Activated CD4-positive, alpha-beta T cell treated with anti-CD3 and anti-CD28 coated beads, Interleukin-2, amount 10 ng/mL, durations not matched to agents 24 days and 14 days (primary cell): Measurements from ENCODE around the gene HNRNPR. TPM values are rescaled to one million over a fixed set of nuclear protein-coding genes. Genes with fewer than 3 reads are reported as not detected.
"Not testable (repeated sequence)": the region's sequence is repeated elsewhere in the genome, so short reads cannot be mapped to it uniquely, and the experiment has no call there.

ENCODE experiments used
- DNase-seq: peaks from one replicate; pipeline ENCODE4 v3.0.0; 2022
- H3K27ac Mint-ChIP-seq: one replicate; pipeline ENCODE4 v1.8.0; 2022; ENCODE audit warnings: mild to moderate bottlenecking, mixed read lengths
- H3K27me3 Mint-ChIP-seq: one replicate; pipeline ENCODE4 v1.8.0; 2022; ENCODE audit warnings: mixed read lengths
- H3K36me3 Mint-ChIP-seq: one replicate; pipeline ENCODE4 v1.8.0; 2022; ENCODE audit warnings: low read depth, mild to moderate bottlenecking, mixed read lengths
- H3K4me1 Mint-ChIP-seq: one replicate; pipeline ENCODE4 v1.8.0; 2021; ENCODE audit warnings: mixed read lengths
- H3K4me3 Mint-ChIP-seq: one replicate; pipeline ENCODE4 v1.8.0; 2022; ENCODE audit warnings: mild to moderate bottlenecking, moderate library complexity, mixed read lengths
- H3K9me3 Mint-ChIP-seq: one replicate; pipeline ENCODE4 v1.8.0; 2021; ENCODE audit warnings: mixed read lengths
- intact Hi-C: fragments of 100-400 bp; cut with micrococcal nuclease; formaldehyde crosslinking; loops from one replicate; pipeline ENCODE4 v1.15.1; 2023
- total RNA-seq: library from RNA; stranded (reverse); gene quantifications from 2 replicates; pipeline ENCODE4 v1.2.3, GENCODE V29; 2022

The HNRNPR gene
- total RNA-seq, 1 donor from 2014 or later, result 235 TPM

GRCh38 chr1:23374079-23374735 is 30.1 kb upstream of the HNRNPR start:
- peaks cover 16% of the 10 kb centered on the region for H3K4me1 Mint-ChIP-seq
- H3K9me3 Mint-ChIP-seq, H3K36me3 Mint-ChIP-seq, DNase-seq, intact Hi-C loops, H3K27me3 Mint-ChIP-seq, H3K27ac Mint-ChIP-seq, H3K4me3 Mint-ChIP-seq: not testable (repeated sequence)

DNA sequence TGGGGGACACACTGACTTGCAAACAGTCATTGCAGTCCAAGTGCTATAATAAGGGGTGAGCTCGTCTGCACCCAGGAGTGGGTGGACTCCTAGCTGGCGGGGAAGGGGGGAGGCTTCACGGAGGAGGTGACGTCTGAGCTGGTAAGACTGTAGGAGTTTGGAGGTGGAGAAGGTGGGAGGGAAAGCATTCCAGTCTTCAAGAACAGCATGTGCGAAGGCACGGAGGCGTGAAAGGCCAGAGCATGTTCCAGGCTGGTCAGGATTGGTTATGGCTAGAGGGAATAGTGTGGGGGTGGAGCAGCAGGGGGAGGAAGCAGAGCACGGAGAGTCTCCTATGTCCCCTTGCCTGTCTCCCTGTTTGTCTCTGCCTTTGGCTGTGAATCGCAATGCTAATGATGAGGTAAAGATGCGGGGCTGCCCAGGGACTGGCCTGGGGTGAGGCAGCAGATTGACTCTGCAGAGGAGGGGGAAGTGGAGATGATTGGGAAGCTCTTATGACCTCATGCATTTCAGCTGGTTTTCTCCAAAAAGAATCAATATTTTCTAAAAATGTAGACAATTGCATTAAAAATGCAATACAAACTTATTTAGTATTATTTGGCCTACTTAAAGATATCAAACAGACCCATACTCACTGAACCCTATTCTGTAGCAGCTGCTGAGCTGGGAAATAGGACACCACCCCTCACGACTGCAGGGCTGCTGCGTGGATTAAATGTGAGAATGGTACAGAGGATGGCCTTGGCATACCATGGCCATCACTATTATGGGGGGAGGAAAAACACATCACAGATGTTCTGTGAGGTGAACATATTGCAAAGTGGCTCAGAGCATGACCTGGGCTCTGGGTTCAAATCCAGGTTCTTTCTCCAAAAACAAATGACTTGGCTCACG is 28.1 kb upstream of the HNRNPR start:
- Mint-ChIP-seq H3K27ac (no peak overlapping the region), H3K27me3 (no peaks in the 10 kb centered on the region), H3K36me3 (peaks cover 5% of the 10 kb centered on the region), H3K4me3 (no peak overlapping the region), H3K9me3 (no peaks in the 10 kb centered on the region), H3K4me1 (peaks cover 26% of the 10 kb centered on the region)
- intact Hi-C loops, result no loop called here
- DNase-seq, result no peak

DNA sequence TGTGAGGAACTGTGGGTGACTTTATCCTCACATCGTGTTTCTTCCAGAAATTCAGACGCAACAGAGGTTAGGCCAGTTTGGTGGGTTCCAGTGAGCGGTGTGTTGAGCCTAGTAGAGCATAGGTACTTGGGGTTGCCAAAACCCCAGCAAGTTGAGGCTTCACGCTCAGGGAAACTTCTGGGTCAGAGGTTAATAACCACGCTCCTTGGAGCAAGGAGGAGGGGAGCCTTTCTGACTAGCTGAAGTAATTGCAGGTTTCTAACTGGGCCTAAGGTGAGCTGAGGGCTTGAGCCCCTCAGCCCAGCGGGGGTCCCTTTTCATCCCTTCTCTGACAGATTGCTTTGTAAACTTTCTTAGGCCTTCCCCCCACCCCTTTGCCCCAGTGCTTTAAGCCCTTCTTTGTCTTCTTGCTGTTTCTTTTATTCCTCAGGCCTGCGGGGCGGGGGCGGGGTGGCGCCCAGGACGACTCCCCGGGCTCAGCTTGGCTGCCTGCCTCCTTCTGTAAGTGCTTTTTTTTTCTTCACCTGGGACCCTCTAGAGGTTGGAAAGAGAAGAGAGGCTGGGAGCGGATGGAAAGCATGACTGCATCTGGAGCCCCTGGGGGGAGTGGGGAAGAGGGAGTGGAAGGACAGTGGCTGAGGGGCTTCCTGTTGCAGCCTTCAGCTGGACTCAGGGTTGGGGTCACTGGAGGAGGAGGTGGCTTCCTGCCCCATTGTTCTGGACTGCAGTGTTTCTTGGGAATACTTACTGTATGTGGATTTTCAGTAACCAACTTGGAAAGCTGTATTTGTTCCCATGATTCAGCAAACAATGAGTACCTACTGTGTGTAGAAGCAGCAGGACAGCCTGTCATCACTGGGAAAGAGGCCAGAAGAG is 26.9 kb upstream of the HNRNPR start:
- H3K27me3 Mint-ChIP-seq, result no peaks in the 10 kb centered on the region
- peak overlapping the region; percentile 64 for H3K27ac Mint-ChIP-seq
- H3K9me3 Mint-ChIP-seq, result peaks cover 6% of the 10 kb centered on the region
- intact Hi-C loops, result no loop called here
- peak overlapping the region; percentile 94 for H3K4me3 Mint-ChIP-seq
- no peak for DNase-seq
- H3K36me3 Mint-ChIP-seq, result peaks cover 16% of the 10 kb centered on the region
- H3K4me1 Mint-ChIP-seq, result peaks cover 33% of the 10 kb centered on the region

GRCh38 chr1:23370330-23370708 is 26.2 kb upstream of the HNRNPR start:
- H3K4me1 Mint-ChIP-seq, result peaks cover 33% of the 10 kb centered on the region
- peaks cover 7% of the 10 kb centered on the region for H3K9me3 Mint-ChIP-seq
- peaks cover 20% of the 10 kb centered on the region for H3K36me3 Mint-ChIP-seq
- DNase-seq, result no peak
- H3K4me3 Mint-ChIP-seq, result peak overlapping the region; percentile 94
- H3K27ac Mint-ChIP-seq, result peak overlapping the region; percentile 32
- H3K27me3 Mint-ChIP-seq, result no peaks in the 10 kb centered on the region
- intact Hi-C loops, result no loop called here

GRCh38 chr1:23369335-23370013 is 25.4 kb upstream of the HNRNPR start, which contains the start of gene ZNF436:
ZNF436 (minus strand) TSS chr1:23369836; CDS start chr1:23368005, 1,831 bp downstream.
- H3K4me3 Mint-ChIP-seq, result peak within 1 kb of the TSS; percentile 94
- H3K27me3 Mint-ChIP-seq, result no peaks in the 10 kb centered on the region
- peaks cover 25% of the 10 kb centered on the region for H3K36me3 Mint-ChIP-seq
- peak within 1 kb of the TSS; percentile 99 for H3K27ac Mint-ChIP-seq
- DNase-seq, result peak; percentile 76
- peaks cover 7% of the 10 kb centered on the region for H3K9me3 Mint-ChIP-seq
- peaks cover 33% of the 10 kb centered on the region for H3K4me1 Mint-ChIP-seq
- intact Hi-C loops, result loop anchor here (1.0 to 10.0 kb wide), 5 partner anchors 25 to 1273 kb away; partner anchors contain the start of genes E2F2, HNRNPR, RPL11 and SRRM1

DNA sequence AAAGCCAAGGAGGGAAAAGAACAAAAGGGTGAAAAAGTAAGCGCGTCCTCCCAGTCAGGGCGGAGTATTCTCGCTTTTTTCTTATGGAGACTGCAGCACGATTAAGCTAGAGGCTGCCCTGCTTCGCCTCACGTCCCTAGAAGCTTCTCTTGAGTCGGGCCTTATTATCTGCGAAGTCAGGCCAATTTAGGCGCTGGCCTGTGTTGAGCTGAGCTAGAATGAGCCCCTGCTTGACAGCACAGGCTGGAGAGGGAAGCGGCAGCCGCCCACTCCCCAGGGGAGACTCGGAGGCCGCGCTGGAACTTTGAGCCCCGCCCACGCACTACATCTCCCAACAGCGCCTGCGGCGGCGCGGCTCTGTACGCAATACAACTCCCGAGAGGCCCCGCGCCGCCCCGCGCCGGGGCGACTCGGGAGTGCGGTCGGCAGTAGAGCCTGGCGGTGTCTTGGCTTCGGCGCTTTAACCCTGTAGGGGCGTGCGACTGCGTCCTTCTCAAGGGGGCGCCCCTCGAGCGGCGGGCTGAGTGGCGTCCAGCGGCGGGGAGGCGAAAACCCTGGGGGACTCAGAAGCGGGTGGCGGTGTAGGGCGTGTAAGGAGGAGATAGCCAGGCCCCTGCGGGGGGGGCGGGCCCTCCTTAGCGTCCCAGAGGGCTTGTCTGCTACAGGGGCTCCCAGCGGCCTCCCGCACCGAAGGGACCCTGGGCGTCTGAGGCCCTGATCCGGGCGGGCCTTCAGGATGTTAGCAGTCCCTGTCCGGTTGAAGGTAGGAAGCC is 24.7 kb upstream of the HNRNPR start:
- intact Hi-C loops, result loop anchor here (1.0 to 10.0 kb wide), 5 partner anchors 24 to 1274 kb away; partner anchors contain the start of genes E2F2, HNRNPR, RPL11 and SRRM1
- Mint-ChIP-seq H3K36me3 (peaks cover 30% of the 10 kb centered on the region), H3K27me3 (no peaks in the 10 kb centered on the region), H3K27ac (peak overlapping the region; percentile 99), H3K9me3 (peaks cover 7% of the 10 kb centered on the region), H3K4me3 (peak overlapping the region; percentile 94), H3K4me1 (peaks cover 33% of the 10 kb centered on the region)
- DNase-seq, result peak; percentile 97

DNA sequence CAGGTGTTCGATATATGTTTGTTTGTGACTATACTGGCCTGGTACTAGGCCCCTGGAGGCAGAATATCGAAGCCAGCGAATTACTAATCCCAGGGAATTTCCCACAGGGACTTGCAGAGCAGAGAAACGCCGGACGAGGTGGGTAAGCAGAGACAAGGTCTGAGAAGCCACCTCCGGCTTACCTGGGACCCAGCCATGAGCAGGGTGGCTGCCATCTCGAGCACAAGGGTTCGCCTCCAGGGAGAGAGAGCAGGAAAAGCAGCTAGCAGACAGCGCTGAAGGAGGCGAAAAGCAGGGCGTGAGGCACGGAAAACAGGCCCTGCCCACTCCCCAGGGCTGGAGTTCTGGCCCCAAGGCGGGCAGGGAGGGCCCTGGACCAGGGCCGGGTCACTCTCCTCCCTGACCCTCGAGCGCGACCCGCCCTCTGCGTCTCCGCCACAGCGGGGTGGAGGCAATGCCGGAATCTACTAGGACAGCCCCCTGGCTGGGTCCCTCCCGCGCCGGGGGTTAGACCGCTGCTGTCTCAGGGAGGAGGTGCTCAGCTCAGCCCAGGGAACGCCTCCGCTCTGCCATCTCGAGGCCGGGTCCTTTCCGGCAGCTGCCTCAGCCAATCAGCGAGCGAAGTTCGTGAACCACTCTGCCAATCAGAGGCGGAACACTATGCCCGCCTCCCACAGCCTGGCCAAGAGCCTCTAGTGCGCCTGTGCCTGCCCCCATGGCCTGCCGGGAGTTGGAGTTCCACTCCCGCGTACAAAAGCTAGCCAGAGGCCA is 23.9 kb upstream of the HNRNPR start:
- H3K36me3 Mint-ChIP-seq, result peaks cover 37% of the 10 kb centered on the region
- H3K27me3 Mint-ChIP-seq, result no peaks in the 10 kb centered on the region
- peaks cover 8% of the 10 kb centered on the region for H3K9me3 Mint-ChIP-seq
- intact Hi-C loops, result loop anchor here (5.0 to 10.0 kb wide), 4 partner anchors 41 to 1274 kb away; partner anchors contain the start of genes E2F2, RPL11 and SRRM1
- DNase-seq, result peak; percentile 99
- peaks cover 33% of the 10 kb centered on the region for H3K4me1 Mint-ChIP-seq
- peak overlapping the region; percentile 94 for H3K4me3 Mint-ChIP-seq
- peak overlapping the region; percentile 99 for H3K27ac Mint-ChIP-seq

DNA sequence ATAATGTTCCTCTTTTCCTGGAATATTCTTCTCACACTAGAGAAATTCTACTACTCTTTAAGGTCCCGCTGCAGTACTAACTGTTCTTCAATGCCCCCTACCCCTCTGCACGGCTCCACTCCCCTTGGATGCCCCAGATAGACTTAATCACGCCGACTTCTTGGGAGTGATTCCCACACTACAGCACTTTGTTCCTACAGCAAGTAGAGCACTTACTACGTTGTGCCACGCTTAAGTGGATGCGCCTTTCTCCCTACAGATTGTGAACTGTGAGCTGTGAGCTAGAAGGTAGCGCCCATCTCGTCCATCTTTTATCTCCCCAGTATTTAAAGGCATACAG is 23.3 kb upstream of the HNRNPR start:
- H3K9me3 Mint-ChIP-seq, result peaks cover 13% of the 10 kb centered on the region
- intact Hi-C loops, result loop anchor here (5.0 to 10.0 kb wide), 4 partner anchors 40 to 1275 kb away; partner anchors contain the start of genes E2F2, RPL11 and SRRM1
- no peak for DNase-seq
- H3K4me1 Mint-ChIP-seq, result peaks cover 33% of the 10 kb centered on the region
- H3K4me3 Mint-ChIP-seq, result peak overlapping the region; percentile 94
- no peaks in the 10 kb centered on the region for H3K27me3 Mint-ChIP-seq
- H3K27ac Mint-ChIP-seq, result peak overlapping the region; percentile 99
- peaks cover 42% of the 10 kb centered on the region for H3K36me3 Mint-ChIP-seq

DNA sequence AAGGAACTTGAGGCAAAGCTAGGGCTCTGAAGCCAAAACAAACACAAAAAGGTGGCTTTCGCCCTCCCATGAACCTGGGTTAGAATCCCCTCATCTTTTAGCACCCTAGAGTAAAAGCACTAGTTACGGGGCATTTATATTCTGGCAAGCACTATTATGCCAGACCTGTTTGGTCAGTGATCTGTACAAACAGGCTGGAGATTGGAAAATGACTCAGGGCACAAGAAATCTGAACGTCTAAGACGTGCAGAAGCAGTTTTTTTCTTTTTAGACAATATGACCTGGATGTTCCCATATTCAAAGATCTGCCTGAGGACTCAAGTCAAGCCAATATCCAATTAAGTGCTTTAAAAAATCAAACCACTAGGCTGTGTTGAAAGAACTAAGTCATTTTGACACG is 22.5 kb upstream of the HNRNPR start:
- peaks cover 50% of the 10 kb centered on the region for H3K36me3 Mint-ChIP-seq
- H3K9me3 Mint-ChIP-seq, result peaks cover 17% of the 10 kb centered on the region
- intact Hi-C loops, result loop anchor here (5.0 to 10.0 kb wide), 4 partner anchors 39 to 1276 kb away; partner anchors contain the start of genes E2F2, RPL11 and SRRM1

DNA sequence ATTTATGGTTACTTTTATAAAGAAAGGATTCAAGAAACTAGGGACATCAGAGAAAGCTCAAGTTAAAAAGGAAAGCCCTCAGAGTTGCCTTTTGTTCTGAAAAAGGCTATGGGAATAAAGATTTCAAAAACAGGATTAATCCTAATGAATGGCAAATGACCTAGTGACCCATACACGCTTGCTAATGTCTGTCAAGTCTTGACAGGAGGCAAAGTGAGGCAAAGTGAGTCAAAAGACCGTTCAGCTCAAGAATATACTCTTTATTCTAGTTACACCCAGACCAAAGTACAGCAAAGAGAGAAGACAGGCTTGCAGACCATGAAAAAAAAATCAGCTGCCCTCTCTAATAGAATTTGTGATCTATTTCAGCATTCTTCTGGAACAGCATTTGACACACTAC is 22.1 kb upstream of the HNRNPR start:
- Mint-ChIP-seq H3K9me3 (peaks cover 21% of the 10 kb centered on the region), H3K27ac (no peak overlapping the region), H3K4me3 (no peak overlapping the region), H3K36me3 (peaks cover 55% of the 10 kb centered on the region), H3K27me3 (no peaks in the 10 kb centered on the region), H3K4me1 (peaks cover 33% of the 10 kb centered on the region)
- intact Hi-C loops, result loop anchor here (5.0 to 10.0 kb wide), 4 partner anchors 39 to 1276 kb away; partner anchors contain the start of genes E2F2, RPL11 and SRRM1
- DNase-seq, result no peak

More for the DNA sequence above, 22.5 kb upstream of the HNRNPR start:
- Mint-ChIP-seq H3K4me1 (peaks cover 33% of the 10 kb centered on the region), H3K27me3 (no peaks in the 10 kb centered on the region), H3K4me3 (peak overlapping the region; percentile 94), H3K27ac (no peak overlapping the region)
- no peak for DNase-seq

DNA sequence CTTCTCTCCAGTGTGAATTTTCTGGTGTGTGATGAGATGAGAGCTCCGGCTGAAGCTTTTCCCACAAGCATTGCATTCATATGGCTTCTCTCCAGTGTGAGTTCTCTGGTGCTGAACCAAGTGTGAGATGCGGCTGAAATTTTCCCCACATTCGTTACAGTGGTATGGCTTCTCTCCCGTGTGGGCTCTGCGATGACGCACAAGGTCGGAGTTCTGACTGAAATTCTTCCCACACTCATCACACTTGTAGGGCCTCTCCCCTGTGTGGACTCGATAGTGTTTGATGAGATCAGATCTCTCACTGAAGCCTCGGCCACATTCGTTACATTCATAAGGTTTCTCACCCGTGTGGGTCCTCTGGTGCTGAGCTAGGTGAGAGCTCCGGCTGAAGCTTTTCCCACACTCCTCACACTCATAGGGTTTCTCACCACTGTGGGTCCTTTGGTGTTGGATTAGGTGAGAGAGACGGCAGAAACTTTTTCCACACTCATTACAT is 18.2 kb upstream of the HNRNPR start:
- Mint-ChIP-seq H3K9me3 (peaks cover 47% of the 10 kb centered on the region), H3K27me3 (no peaks in the 10 kb centered on the region), H3K36me3 (peaks cover 77% of the 10 kb centered on the region), H3K27ac (no peak overlapping the region), H3K4me3 (no peak overlapping the region), H3K4me1 (peaks cover 8% of the 10 kb centered on the region)
- DNase-seq, result no peak
- intact Hi-C loops, result loop anchor here (10.0 kb wide), 1 partner anchor 333 kb away; the partner anchor contains the start of gene RPL11
